Measurements from ENCODE around the gene ANKS1B.
"Not testable (repeated sequence)": the region's sequence is repeated elsewhere in the genome, so short reads cannot be mapped to it uniquely, and the experiment has no call there.

The ANKS1B gene

DNA sequence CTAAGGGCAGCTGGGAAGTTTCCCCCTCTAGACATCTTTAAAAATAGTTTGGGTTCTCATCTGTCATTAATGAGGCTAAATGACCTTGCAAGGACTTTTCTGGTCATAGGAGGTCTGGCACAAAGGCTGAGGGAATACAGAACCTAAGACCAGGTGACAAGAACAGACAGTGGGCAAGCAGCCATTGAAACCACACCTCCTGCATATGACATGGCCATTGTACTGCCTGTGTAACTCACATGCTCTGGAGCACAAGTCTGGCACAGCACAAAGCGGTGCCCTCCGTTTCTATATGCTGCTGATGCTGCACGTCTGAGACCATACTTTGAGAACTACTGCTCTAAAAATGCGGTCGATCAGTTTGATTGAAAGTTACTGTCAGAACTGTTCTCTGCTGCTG is 1196.3 kb downstream of the ANKS1B start:
- DNase-seq (ENCODE audit: low read depth in 2 of 2, low spot score in 1 of 2) = no peak

DNA sequence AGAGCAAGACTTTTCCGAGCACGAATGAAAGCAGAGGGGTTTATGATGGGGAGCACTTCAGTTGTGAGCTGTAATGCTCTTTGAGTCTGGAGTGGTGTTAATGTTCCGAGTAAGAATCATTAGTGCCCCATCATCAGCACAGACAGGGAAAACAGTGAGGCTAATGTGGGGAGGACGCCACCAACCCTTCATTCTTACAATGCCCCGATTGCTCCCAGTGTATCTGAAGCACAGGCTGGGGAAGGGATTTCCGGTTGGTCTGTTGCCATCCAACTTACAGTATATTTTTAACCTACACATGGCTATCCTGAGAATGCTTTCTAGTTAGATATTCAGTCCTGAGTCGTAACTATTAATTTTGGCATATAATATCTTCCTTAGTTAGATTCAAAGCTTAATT is 1198.1 kb downstream of the ANKS1B start:
- DNase-seq (ENCODE audit: low read depth in 2 of 2, low spot score in 1 of 2) = no peak

DNA sequence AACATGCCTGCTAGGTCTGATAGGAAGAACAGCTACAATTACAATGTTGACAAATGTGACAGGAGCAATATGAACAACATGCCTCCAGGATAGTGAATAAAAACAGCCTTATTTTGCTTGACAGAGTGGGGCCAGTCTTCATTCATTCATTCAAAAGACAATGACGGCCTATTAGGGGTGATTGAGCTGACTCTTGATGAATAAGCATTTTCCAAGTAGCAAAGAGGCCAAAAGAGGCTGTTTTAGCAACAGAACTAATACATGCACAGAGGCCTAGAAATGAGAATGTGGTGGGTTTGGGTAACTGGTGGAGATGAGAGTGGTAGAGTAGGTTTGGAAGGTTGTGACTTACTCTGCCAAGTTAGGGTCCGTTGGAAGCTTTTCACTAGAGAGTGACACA is 1201.3 kb downstream of the ANKS1B start:
- DNase-seq (ENCODE audit: low read depth in 2 of 2, low spot score in 1 of 2) = no peak

DNA sequence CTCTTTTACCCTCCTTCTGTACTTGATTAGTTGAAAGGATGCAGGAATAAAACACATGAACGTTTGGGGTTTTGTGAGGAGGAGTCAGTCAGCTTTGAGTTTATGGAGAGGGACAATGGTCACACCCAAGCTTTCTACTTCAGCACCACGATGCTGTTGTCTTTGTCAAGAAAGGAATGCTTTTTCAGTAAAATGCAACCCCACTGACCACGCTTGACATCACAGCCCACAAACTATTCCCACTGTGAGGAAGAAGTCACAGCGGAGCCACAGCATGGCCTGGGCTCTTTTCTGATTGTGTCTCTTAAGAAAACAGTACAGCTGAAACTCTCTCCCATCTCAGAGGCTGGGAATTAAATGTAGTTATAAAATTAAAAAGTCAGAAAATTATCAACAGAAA is 1204.5 kb downstream of the ANKS1B start:
- DNase-seq (ENCODE audit: low read depth in 2 of 2, low spot score in 1 of 2) = no peak

DNA sequence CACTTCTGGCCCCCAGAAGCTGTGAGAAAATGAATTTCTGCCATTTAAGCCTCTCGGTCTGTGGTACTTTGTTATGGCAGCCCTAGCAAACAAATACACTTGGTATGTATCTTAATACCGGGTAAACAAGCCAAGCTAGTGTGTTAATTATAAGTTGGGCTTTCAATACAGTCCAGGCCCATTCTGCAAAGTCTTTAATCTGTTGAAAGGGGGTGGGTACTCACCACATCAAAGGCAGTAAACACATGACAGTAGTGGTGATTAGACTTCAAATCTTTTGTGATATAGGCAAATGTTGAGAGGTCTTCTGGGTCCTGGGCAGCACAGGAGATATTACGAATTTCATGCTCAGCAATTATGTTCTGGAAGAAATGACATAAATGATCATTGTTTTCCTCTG is 1211.9 kb downstream of the ANKS1B start:
- no peak for DNase-seq (ENCODE audit: low read depth in 2 of 2, low spot score in 1 of 2)

DNA sequence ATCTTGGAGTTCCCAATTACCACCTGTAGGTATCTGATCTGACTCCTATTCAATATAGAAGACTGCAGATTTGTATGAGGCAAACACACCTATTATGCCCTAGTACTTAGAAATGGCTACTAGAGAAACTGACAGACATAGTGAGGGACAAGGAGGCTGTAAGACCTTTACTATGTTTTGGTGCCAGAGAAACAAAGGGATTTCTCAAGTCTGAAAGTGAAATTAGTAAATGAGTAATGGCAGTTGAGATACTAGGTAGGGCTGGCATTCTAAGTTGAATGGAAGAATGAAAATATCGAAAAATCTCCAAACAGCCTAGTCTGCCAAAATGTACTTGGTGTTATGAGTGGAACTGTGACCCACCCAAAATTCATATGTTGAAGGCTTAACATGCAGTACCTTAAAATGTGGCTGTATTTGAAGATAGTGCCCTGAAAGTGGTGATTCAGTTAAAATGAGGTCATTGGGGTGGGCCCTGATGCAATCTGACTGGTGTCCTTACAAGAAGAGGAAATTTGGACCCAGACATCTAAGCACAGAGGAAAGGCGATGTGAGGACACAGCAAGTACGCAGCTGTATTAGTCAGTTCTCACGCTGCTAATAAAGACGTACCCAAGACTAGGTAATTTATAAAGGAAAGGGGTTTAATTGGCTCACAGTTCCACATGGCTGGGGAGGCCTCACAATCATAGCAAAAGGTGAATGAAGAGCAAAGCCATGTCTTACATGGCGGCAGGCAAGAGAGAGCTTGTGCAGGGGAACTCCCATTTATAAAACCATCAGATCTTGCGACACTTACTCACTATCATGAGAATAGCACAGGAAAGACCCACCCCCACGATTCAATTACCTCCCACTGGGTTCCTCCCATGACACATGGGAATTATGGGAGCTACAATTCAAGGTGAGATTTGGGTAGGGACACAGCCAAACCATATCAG is 1212.7 kb downstream of the ANKS1B start:
- DNase-seq (ENCODE audit: low read depth in 2 of 2, low spot score in 1 of 2) = no peak

DNA sequence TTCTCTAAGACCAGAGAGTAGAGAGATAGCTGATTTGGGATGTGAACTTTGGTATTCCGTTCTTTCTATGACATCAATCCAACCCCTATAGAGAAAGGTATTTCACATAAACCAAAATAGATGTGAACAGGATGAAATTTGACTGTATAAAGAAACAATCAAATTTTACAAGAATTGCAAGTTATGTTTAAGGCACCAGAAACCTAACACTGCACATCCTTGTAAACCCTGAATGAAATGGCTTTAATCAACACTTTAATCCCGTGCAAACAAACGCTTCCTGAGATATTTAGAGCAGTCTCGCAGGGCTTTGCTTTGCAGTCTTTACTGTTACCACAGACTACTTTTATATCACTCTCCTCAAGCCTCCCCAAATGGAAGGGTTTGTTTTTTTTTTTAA is 1214.5 kb downstream of the ANKS1B start:
- no peak for DNase-seq (ENCODE audit: low read depth in 2 of 2, low spot score in 1 of 2)

DNA sequence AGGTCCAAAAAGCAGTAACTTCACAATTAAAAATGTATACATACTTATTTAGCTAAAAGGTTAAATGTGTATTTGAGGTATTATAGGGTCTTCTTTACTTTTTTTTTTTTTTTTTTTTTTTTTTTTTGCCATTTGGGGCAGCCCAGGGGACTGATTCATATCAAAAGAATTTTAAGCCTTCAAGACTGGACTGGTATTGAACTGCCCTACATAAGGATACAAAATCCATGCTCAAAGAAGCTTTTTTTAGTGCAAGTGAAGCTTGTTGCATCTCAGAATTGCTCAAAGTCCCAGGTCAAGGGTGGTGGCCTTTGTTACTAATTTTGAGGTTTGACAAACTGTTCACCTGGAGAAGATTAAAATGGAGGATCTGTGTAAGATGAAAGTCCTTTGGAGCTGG is 1215.7 kb downstream of the ANKS1B start:
- DNase-seq (ENCODE audit: low read depth in 2 of 2, low spot score in 1 of 2) = no peak

DNA sequence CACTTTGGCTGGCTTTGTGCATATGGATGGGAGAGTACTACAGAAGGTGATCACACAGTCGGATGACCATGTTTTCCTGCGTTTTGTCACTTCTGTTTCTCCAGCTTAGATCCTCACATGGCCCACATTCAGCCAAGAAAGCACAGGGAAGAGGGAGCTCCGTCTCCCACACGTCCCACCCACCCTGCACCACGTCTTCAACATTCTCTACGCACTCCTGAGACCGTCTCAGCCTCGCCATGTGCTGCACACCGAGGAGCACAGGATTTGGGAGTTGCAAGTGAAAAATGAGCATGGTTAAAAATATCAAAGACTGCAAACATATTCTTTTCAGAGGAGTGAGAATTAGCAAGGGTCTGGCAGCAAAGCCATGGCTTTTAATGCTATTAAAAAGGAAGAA is 1217.5 kb downstream of the ANKS1B start:
- no peak for DNase-seq (ENCODE audit: low read depth in 2 of 2, low spot score in 1 of 2)

DNA sequence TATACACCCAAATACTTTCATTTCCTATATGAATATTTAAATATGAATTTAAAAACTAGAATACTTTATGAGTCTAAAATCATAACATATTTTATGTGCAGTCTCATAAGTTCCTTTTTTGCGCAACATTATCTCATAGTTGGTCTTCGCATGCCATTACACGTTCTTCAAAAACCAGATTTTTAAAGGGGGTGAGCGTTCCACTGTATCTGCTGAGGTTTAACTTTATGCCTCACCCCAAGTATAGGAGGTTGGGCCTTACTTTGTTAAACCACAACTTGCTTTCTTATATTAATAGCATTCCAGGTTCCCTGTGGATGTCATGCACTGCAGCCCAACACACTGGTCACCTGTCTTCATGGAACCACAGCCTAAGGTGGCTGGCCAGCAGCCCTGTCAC is 1221.1 kb downstream of the ANKS1B start:
- no peak for DNase-seq (ENCODE audit: low read depth in 2 of 2, low spot score in 1 of 2)

DNA sequence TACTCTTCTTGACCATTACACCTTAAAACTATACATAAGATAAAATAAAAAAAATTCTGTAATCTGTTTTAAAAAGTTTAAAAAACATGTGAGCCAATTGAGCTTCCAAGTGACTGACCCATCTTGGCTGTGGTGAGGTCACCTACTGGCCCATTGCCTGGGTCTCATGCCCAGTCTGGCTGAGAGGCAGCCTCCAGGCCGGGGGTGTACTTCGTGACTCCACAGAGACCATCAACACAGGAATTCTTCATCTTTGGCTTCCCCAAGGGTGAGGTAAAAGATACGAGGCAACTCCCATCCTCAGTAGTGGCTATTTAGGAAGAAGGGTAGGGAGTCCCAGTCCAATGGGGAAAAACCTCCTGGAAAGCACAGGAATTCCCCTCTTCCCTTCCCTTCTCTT is 1226.4 kb downstream of the ANKS1B start:
- no peak for DNase-seq (ENCODE audit: low read depth in 2 of 2, low spot score in 1 of 2)

DNA sequence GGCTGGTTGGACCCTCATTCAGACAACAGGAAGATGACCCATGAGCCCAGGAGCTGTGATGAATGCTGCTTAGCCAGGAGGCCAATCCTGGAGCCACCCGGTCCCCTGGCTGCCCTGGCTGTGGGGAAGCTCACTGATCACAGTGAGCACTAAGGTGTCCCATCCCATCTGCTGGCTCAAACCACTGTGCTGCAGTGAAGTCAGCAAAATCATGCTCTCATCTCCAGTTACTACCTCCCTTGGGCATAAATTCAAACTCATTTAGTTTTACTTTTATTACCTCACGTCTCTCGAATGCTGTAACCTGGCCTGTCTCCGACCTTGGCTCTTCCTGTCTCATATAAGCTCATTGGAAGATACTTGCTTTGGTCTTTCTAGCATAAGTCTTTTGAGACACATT is 1227.3 kb downstream of the ANKS1B start:
- no peak for DNase-seq (ENCODE audit: low read depth in 2 of 2, low spot score in 1 of 2)

DNA sequence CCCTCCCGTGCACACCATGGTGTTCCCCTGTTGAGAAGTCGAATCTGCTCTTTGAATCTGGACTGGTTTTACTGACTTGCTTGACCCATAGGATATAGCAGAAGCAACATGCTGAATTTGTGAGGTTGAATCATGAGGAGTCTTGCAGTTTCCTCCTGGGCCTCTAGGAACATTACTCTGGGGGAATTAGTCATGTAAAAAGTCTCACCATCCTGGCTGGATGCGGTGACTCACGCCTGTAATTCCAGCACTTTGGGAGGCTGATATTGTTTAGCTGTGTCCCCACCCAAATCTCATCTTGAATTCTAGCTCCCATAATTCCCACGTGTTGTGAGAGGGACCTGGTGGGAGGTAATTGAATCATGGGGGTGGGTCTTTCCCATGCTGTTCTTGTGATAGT is 1228.9 kb downstream of the ANKS1B start:
- DNase-seq (ENCODE audit: low read depth in 2 of 2, low spot score in 1 of 2) = not testable (repeated sequence)

DNA sequence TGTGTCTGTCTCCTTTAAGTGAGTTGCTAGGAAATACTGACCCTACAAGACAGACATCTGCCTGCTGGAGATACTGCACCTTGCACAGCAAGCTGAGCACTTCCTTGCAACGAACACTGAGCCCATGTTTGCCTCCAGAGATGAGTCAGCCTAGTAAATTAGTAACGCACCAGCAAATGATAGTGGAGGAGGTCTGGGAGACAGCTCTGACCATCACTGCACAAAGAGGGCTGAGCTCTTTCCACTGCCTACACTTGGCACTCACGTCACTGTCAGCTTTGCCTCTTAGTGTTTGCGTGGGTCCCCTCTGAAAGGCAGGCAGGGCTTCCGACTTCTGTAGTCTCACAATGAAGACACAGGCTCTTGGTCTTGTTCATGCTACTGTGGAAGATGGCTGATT is 1230.6 kb downstream of the ANKS1B start:
- no peak for DNase-seq (ENCODE audit: low read depth in 2 of 2, low spot score in 1 of 2)

DNA sequence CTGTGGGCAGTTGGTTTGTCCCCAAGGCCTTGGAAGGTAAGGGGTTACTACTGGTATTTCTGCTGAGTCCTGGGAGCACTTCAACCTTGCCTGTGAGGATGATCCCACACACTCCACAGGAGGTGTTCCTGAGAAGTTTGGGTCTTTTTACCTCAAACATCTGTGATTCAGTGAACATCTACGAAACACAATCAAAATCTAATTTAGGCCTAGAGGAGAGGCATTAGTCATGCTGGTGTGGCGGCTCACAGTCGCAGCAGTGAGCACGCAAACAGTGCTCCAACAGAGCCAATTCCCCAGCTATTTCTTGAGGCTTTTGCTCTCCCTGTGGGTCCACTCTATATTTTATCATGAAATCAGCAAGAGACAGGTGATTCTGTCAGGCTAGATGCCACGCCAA is 1232.0 kb downstream of the ANKS1B start:
- DNase-seq (ENCODE audit: low read depth in 2 of 2, low spot score in 1 of 2) = no peak

DNA sequence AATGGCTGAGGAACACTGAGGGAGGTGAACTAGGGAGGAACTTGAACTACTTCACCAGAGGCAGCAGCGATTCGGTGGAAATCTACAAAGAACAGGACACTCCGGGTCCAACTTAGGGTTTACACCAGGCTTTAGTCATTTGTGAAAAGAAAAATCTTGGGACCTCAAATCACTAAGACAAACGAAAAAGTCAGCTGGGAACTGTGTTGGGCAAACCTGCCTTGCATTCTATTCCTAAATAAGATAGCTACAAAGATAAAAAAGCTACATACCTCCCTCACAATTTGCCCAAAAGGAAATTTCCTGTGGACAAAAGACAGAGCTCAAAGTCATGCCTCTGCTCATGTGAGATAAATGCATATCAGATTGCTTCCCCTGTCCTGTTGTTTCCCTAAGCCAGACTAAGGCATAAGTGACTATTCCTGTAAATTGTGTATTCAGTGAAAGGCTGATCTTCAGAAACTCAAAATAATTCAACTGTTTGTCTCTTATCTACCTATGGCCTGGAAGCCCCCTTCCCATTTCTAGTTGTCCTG is 1233.1 kb downstream of the ANKS1B start:
- no peak for DNase-seq (ENCODE audit: low read depth in 2 of 2, low spot score in 1 of 2)

DNA sequence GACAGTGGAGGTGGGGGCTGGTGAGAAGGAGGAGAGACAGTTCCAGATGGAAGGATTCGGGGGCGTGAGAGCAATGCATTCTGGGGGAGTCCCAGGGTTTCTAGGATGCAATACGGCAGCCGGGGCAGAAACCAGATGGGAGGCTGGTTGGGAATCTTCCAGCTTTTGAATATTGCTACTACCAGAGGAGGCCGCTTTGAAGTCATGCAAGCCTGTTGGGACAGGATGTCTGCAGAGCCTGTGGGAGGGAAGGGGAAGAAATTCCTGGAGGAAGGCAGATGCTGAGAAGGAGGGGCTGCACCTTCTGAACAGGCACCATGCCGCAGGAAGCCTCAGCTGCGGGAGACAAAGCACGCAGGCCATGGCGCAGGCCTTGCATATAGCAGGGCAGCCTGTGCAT is 1234.2 kb downstream of the ANKS1B start:
- DNase-seq (ENCODE audit: low read depth in 2 of 2, low spot score in 1 of 2) = no peak

DNA sequence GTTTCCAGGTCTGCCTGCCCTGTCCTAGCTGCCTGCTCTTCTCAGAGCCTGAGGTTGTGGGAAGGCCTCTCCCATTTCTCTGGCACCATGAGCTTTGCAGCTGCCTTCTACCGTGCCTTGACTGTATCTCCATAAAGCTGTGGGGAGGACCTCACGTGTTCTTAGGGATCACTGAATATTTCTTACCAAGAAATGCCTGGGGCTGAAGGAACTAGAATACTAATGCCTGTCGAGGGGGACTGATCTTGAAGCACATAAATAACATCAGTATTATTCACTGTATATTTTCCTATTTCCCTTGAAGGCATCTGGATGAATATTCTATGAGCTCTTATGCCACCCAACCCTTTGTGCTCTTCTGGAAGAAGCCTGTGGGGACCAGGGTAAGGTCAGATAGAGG is 1236.3 kb downstream of the ANKS1B start:
- no peak for DNase-seq (ENCODE audit: low read depth in 2 of 2, low spot score in 1 of 2)

DNA sequence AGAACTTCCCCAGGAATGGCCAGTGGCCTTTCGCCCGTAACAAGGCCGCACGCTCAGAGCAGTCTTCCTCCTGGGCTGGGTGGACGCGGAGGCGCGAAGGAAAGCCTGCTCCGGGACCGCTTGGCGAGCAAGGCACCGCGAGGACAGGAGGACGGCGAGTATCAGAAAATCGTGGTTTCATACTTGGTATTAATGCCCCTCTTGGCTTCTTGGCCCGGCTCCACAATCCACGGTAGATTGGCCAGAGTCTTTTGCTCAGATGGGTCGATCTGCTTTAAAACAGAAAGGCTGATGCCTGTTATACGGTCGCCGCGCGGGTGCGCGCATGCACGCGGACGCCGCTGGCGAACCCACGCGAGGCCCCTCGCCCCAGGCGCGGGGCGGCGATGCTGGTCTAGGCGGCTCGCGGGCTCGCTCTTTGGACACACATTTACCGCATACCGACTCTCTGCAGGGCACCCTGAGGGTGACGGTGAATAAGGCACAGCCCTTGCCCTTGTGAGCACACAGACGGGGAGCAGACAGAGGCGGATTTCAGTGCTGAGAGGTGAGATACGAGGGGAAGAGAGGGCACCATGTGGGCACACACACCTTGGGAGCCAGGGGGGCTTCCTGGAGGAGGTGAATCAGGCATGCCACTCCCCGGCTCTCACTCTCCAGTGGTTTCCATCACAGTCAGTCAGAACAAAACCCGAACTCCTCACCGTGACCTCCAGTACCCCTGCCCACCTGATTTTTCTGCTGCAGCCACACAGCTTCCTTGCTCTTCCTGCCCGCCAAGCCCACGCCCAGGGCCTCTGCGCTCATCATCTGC is 1239.0 kb downstream of the ANKS1B start:
- no peak for DNase-seq (ENCODE audit: low read depth in 2 of 2, low spot score in 1 of 2)

DNA sequence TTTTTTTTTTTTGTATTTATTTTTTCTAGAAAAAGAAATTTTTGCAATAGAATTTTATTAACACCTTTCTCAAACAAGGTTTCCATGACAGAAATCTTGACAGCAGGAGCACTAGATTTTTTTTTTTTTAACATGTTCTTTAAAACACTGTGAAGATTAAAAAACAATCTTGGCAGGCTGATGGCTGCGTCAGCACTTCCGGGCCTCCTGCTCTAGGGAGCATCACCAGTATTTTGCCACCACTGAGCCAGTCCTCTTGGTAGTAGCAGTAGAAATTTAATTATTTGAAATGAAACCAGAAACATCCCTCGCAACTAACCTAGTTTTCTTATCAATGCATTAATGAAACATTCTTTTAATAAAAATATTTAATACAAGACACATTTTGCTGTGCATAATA is 1240.1 kb downstream of the ANKS1B start:
- DNase-seq (ENCODE audit: low read depth in 2 of 2, low spot score in 1 of 2) = no peak

DNA sequence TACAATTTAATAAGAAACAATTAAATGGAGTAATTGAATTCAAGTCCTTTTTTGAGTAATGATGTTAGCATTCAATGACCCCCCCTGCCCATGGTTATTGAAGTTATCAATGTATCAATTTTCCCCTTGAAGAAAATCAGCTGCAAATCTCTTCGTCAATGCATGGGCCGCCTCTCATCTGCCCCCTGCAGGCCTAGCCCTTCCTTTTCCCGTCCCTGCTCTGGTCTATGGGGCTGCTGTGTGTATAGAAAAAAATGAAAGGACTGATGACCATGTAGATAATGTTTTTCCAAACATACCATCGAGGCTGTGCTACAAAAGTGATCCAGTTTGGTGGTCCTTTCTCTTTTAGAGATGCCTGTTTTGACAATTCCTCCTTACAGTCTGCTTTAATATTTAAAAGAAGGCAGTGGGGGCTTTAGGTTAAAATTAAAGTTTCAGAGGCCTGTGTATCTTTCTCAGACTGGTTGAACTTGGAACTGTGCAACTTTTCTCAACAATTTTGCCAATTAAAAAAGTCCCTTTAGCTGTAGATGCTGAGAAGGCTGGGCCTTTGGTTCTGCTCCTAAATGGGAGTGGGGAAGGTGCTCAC is 1241.3 kb downstream of the ANKS1B start:
- DNase-seq (ENCODE audit: low read depth in 2 of 2, low spot score in 1 of 2) = no peak

Measured in stimulated activated CD8-positive, alpha-beta memory T cell treated with anti-CD3 and anti-CD28 coated beads, Interleukin-4, amount 100 ng/mL, for 1 hour (primary cell).